ENCODE data around the gene CNTRL. TPM values are rescaled to one million over a fixed set of nuclear protein-coding genes. Genes with fewer than 3 reads are reported as not detected.

The CNTRL gene
- total RNA-seq, 1 experiment from 2014 or later: 13.4 TPM

- no peaks in the 10 kb centered on the region for H4K20me1 ChIP-seq (ENCODE audit: insufficient read depth)
- no peaks in the 10 kb centered on the region for H3K9me2 ChIP-seq (ENCODE audit: insufficient read depth)
- CTCF ChIA-PET: interaction anchor here (1.4 to 1.6 kb wide), 3 partner anchors 11 to 140 kb away, joined by 5 to 6 read pairs (median 5); no protein-coding TSS in a partner anchor
- peaks cover 3 to 18% of the 10 kb centered on the region in 2 experiments for H3K4me1 ChIP-seq (ENCODE audit: control insufficient read depth in 1 of 2, insufficient read depth in 2 of 2, low read length in 2 of 2)
- peak overlapping the region; percentile 90 for H2AFZ ChIP-seq (ENCODE audit: low read depth, low read length, poor library complexity, severe bottlenecking)
- intact Hi-C loops (cut with micrococcal nuclease): no loop called here
- no peaks in the 10 kb centered on the region for H3K9me3 ChIP-seq (ENCODE audit: control insufficient read depth in 1 of 2, insufficient read depth in 1 of 2, low read depth in 1 of 2, low read length in 2 of 2)
- H3K79me2 ChIP-seq (ENCODE audit: insufficient read depth, low read length): no peaks in the 10 kb centered on the region
- no TSS peak for BruUV-seq (replicated peaks)
- H3K36me3 ChIP-seq (ENCODE audit: control insufficient read depth in 1 of 2, insufficient read depth in 2 of 2, low read length in 2 of 2): no peaks in the 10 kb centered on the region
- ATAC-seq: peak; percentile 100
- no peaks in the 10 kb centered on the region for H3K27me3 ChIP-seq (ENCODE audit: insufficient read depth, low read length)
- DNase-seq (ENCODE audit: low read depth, low spot score): peak; percentile 90
- H3K9ac ChIP-seq (ENCODE audit: low read length): peak overlapping the region; percentile 53
- TF ChIP-seq CBX3 (IDR thresholded peaks at IDR 0.05; ENCODE audit: low read depth) (peak; percentile 87), SIN3A (IDR thresholded peaks at IDR 0.05; ENCODE audit: low read depth) (peak; percentile 58; the same call in 1 of the 2 replicates), EGR1 (IDR thresholded peaks at IDR 0.05; ENCODE audit: low read depth) (0 out of 2 replicates have a peak, but pooled peaks have one; percentile 15), ZBTB33 (IDR thresholded peaks at IDR 0.05; ENCODE audit: extremely low read depth, insufficient replicate concordance, low read length) (no peak), ZNF274 (IDR thresholded peaks at IDR 0.05; ENCODE audit: low read depth, low read length) (no peak), SRF (IDR thresholded peaks at IDR 0.05; ENCODE audit: low read depth) (no peak), RAD21 (IDR thresholded peaks at IDR 0.05; ENCODE audit: low read depth) (no peak; the same call in 1 of the 2 replicates), ZFX (IDR thresholded peaks at IDR 0.05) (no peak), SP1 (IDR thresholded peaks at IDR 0.05; ENCODE audit: low read depth) (peak; percentile 83; the same call in 1 of the 2 replicates), EZH2phosphoT487 (IDR thresholded peaks at IDR 0.05; ENCODE audit: borderline replicate concordance) (no peak), CTCF (IDR thresholded peaks at IDR 0.05 in 2 of 3, conservative IDR thresholded peaks at IDR 0.05 in 1 of 3; ENCODE audit: borderline replicate concordance in 1 of 3, insufficient read depth in 1 of 3, low read depth in 2 of 3, low read length in 2 of 3) (0 out of 6 replicates have a peak, but pooled peaks of 1 of the 3 experiments have one; percentile 18), POLR2AphosphoS5 (IDR thresholded peaks at IDR 0.05; ENCODE audit: low read depth, low read length) (peak; percentile 81), POLR2A (IDR thresholded peaks at IDR 0.05; ENCODE audit: borderline replicate concordance, extremely low read depth, insufficient read depth, insufficient read length) (peak; percentile 78), MAX (IDR thresholded peaks at IDR 0.05) (peak; percentile 88), YY1 (IDR thresholded peaks at IDR 0.05; ENCODE audit: extremely low read depth, insufficient replicate concordance, low read depth, low read length) (peak; percentile 6), CEBPB (IDR thresholded peaks at IDR 0.05; ENCODE audit: low read depth) (peak; percentile 59), ELF1 (IDR thresholded peaks at IDR 0.05; ENCODE audit: borderline replicate concordance, low read depth) (peak; percentile 43; the same call in 1 of the 2 replicates), FOSL1 (IDR thresholded peaks at IDR 0.05; ENCODE audit: low read depth) (no peak), EZH2 (IDR thresholded peaks at IDR 0.05) (no peak), REST (IDR thresholded peaks at IDR 0.05; ENCODE audit: low read depth) (no peak)
- H3K4me2 ChIP-seq (ENCODE audit: low read length): peak overlapping the region; percentile 81
- RAD21 ChIA-PET (ENCODE audit: low non-redundant PET in 1 of 2, low total read pairs in 2 of 2, uncharacterized antibody in 2 of 2, unreplicated experiment in 2 of 2): no interaction called here
- POLR2A ChIA-PET: interaction anchor here (0.7 to 1.6 kb wide), 6 partner anchors 9 to 178 kb away, joined by 3 to 5 read pairs (median 3); no protein-coding TSS in a partner anchor
- H3K27ac ChIP-seq (ENCODE audit: low read depth, low read length): peak overlapping the region; percentile 49; the same call in 1 of the 2 replicates
- peak overlapping the region; percentile 44 to 53 for H3K4me3 ChIP-seq (replicated peaks in 1 of 2; ENCODE audit: low read depth in 1 of 2, low read length in 2 of 2)
These were observed 46.9 kb downstream of the CNTRL start for GRCh38 chr9:121121582-121122087.
